ENCODE data around the gene AGER.
"Not testable (repeated sequence)": the region's sequence is repeated elsewhere in the genome, so short reads cannot be mapped to it uniquely, and the experiment has no call there.

The AGER gene

GRCh38 chr6:32148289-32149091 lies 35.6 kb downstream of the AGER start:
- no peak; the same call in 1 of the 2 replicates for TF ChIP-seq CTCF (conservative IDR thresholded peaks at IDR 0.05)
- TF ChIP-seq ZFX (IDR thresholded peaks at IDR 0.05) = no peak
- H3K27ac ChIP-seq = no peak overlapping the region

GRCh38 chr6:32147401-32148132 lies 36.5 kb downstream of the AGER start:
- no peak overlapping the region for H3K27ac ChIP-seq
- no peak for TF ChIP-seq CTCF (conservative IDR thresholded peaks at IDR 0.05)
- no peak for TF ChIP-seq ZFX (IDR thresholded peaks at IDR 0.05)

- TF ChIP-seq ZFX (IDR thresholded peaks at IDR 0.05) (no peak), CTCF (conservative IDR thresholded peaks at IDR 0.05) (no peak)
- no peak overlapping the region for H3K27ac ChIP-seq
Measured at GRCh38 chr6:32146687-32147086, 37.4 kb downstream of the AGER start.

- no peak overlapping the region for H3K27ac ChIP-seq
- no peak for TF ChIP-seq ZFX (IDR thresholded peaks at IDR 0.05)
- no peak for TF ChIP-seq CTCF (conservative IDR thresholded peaks at IDR 0.05)
Measured at GRCh38 chr6:32146287-32146686, 37.8 kb downstream of the AGER start.

- H3K27ac ChIP-seq = not testable (repeated sequence)
Measured at GRCh38 chr6:32144238-32144637, 39.8 kb downstream of the AGER start.

GRCh38 chr6:32140420-32141046 lies 43.5 kb downstream of the AGER start:
- no peak overlapping the region for H3K27ac ChIP-seq
- TF ChIP-seq ZFX (IDR thresholded peaks at IDR 0.05) (no peak), CTCF (conservative IDR thresholded peaks at IDR 0.05) (no peak)

GRCh38 chr6:32139590-32139989 lies 44.5 kb downstream of the AGER start:
- TF ChIP-seq CTCF (conservative IDR thresholded peaks at IDR 0.05) (no peak), ZFX (IDR thresholded peaks at IDR 0.05) (no peak)
- H3K27ac ChIP-seq = no peak overlapping the region
